ENCODE measurements around the gene KRTAP13-1.

The KRTAP13-1 gene, protein sequence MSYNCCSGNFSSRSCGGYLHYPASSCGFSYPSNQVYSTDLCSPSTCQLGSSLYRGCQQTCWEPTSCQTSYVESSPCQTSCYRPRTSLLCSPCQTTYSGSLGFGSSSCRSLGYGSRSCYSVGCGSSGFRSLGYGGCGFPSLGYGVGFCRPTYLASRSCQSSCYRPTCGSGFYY

DNA sequence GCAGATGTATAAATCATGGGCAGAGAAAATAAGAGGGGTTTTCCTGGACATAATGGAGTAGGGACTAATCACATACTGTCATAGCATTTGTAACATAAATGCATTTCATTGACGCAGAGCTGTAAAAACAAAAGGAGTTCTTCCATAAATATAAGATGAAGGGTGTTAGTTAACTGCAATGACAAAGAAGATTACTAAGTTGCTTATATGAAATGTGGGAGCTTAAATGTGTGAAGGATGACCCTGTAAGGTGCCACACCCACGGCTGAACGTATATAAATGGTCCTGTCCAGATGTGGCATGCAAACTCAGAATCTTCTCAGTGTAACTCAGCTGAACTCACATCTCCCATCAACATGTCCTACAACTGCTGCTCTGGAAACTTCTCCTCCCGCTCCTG, at the start of gene KRTAP13-1:
KRTAP13-1 (plus strand) TSS at position 301 of the 400 bp plus-strand sequence; CDS start at position 357, 56 bp downstream.
- DNase-seq (ENCODE audit: extremely low read depth in 1 of 2, low read depth in 1 of 2): no peak

DNA sequence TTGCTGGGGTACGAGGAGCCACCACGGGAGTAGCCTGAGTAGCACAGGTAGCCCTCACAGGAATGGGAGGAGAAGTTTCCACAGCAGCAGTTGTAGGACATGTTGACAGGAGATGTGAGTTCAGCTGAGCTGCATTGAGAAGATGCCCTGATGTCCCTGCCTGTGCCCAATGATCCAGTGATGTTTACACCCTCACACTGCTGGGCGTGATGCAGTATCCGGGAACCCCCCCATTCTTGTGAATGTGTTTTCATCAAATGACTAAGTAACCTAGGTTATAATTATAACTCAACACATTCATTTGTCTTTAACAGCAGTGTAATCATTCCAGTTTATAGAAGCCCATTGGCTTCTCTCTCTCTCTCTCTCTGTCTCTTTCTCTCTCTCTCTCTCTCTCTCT, 47.3 kb upstream of the KRTAP13-1 start, which contains the start of gene KRTAP23-1:
KRTAP23-1 (minus strand) TSS at position 101 of the 400 bp plus-strand sequence; CDS start at position 101, 0 bp downstream.
- no peak for DNase-seq (ENCODE audit: extremely low read depth in 1 of 2, low read depth in 1 of 2)

DNA sequence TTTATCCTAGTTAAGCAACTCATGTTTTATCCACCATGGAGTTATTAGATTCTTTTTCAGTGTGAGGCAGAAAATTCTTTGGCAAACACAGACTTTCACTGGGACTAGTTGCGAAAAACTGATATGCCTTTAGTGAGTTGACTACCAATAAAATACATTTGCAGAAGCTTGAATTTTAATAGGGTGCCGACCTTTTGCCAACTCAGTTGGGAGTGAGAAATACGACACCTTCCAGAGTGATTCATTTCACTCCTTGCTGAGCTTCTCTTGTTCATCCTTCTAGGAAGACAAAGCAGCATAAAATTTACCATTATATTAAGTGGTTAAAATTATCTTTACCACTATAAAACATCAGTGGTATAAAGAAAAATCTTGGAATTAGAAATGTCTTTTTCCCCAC, 46.3 kb upstream of the KRTAP13-1 start:
- no peak for DNase-seq (ENCODE audit: extremely low read depth in 1 of 2, low read depth in 1 of 2)

DNA sequence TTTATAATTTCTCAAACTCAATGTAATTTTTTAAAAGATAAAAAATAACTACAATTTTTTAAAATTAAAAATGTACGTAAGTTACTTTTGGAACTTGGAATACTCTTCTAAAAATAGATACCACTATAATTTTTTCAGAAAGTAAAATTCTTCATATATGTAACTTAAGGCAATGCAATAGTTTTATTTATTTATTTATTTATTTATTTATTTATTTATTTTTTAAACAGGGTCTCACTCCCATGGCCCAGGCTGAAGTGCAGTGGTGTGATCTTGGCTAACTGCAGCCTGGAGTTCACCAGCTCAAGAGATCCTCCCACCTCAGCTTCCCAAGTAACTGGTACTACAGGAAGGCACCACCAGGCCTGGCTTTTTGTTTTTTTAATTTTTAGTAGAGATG, 44.3 kb upstream of the KRTAP13-1 start:
- DNase-seq (ENCODE audit: extremely low read depth in 1 of 2, low read depth in 1 of 2): no peak

DNA sequence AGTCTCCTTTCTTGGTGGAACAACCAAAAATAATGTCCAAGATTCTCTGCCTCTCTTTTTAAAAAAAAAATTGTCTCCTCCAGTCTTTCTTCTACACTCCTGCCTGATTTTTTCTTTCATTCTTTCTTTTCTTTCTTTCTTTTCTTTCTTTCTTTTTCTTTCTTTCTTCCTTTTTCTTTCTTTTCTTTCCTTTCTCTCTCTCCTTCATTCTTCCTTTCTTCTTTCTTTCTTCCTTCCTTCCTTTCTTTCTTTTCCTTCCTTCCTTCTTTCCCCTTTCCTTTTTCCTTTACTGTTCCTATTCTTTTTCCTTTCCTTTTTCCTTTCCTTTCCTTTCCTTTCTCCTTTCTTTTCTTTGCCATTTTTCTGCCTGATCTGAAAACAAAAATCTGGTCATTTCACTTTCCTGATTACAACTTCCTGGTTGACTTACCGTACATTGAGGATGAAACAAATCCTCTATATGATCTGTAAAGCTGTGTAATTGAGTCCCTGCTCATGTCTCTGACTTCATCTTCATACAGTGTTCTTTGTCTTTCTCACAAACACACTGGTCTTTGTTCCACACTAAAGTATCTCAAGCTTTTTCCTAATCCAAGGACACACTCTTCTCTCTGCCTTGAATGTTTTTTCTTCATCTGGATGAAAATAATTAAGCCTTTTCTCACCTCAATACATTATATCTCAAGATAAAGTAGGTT, 41.4 kb upstream of the KRTAP13-1 start:
- no peak for DNase-seq (ENCODE audit: extremely low read depth in 1 of 2, low read depth in 1 of 2)

DNA sequence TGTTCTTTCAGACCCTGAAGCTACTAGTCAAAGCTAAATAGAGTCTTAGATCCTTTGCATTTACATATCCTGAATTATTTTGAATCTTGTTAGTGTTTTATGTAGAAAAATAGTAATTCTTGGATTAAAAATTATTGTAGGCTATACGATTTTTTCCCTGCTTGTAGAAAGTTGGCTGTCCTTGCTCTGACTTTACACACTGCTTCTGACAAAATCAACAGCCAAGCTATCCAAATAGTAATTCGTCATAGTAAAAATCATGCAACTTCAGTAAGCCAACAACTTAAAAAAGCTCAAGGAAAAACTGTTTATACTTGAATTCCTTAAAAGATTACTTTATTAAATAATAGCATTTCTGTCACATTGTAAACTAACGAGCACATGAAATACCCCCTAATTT, 39.9 kb upstream of the KRTAP13-1 start:
- DNase-seq (ENCODE audit: extremely low read depth in 1 of 2, low read depth in 1 of 2): no peak

DNA sequence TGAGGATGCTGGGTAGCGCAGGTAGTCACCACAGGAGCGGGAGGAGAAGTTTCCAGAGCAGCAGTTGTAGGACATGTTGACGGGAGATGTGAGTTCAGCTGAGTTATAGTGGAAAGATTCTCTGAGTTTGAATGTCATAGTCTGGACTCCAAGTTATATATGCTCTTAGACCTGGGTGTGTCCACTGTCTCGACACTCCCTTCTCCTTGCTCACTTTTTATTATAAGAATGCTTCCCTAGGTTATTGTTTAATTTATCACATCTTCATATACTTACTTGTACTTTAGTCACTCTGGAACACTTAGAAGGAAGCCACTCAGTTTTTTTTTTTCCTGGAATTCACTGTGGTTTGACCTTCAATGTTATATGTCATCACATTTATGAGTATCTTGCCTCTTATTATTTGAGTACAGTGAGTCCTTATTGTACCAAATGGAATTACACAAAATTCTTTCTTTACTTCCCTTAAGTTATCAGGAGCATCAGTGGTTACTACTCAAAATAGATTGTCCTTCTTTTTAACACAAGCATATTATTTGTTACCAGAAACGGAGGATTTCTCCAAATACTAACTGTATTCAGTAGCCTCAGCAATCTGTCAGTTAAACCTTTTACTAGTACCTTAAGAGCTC, 23.6 kb upstream of the KRTAP13-1 start, which contains the start of gene KRTAP13-2:
KRTAP13-2 (minus strand) TSS at position 133 of the 632 bp plus-strand sequence; CDS start at position 75, 58 bp downstream.
- no peak for DNase-seq (ENCODE audit: extremely low read depth in 1 of 2, low read depth in 1 of 2)

DNA sequence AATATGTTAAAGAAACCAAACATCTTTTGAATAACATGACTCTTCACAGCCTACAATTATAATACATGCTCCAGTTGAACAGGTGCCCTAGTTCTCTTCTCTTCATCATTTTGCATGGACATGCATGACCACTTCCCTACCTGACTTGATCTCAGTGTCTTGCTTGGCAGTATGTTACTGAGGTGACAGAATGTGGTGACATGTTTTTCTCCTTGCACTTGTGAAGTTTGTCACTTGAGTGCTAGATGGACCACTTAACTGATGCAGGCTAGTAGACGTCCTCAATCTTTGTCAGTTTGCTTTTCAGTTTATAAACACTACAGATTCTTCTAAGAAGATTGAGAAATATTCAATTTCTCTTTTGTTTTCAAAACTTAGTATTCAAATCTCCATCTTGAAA, 13.6 kb upstream of the KRTAP13-1 start:
- DNase-seq (ENCODE audit: extremely low read depth in 1 of 2, low read depth in 1 of 2): no peak

DNA sequence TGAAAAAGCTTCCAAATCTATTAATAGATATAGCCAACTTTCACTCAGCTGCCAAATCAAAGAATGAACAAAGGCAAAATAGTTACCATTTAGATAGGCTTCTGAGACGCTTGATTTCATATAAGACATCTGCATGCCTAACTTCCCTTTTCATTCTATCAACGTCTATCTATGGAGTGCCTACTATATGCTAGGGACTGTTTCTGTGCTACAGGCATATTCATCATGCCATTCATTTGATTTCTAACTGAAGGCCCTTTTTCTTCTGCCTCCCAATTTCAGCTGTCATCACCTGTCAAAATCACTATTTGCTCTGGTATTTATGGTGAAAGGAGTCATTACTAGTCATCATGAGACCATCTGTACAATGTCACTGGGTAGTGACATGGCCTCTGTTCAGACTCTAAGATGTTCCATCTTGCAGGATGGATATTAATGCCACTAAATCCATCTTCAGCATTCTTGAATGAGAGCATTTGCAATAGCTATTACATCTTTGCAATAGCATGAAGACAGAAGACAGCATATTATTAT, 4.3 kb upstream of the KRTAP13-1 start:
- no peak for DNase-seq (ENCODE audit: extremely low read depth in 1 of 2, low read depth in 1 of 2)

DNA sequence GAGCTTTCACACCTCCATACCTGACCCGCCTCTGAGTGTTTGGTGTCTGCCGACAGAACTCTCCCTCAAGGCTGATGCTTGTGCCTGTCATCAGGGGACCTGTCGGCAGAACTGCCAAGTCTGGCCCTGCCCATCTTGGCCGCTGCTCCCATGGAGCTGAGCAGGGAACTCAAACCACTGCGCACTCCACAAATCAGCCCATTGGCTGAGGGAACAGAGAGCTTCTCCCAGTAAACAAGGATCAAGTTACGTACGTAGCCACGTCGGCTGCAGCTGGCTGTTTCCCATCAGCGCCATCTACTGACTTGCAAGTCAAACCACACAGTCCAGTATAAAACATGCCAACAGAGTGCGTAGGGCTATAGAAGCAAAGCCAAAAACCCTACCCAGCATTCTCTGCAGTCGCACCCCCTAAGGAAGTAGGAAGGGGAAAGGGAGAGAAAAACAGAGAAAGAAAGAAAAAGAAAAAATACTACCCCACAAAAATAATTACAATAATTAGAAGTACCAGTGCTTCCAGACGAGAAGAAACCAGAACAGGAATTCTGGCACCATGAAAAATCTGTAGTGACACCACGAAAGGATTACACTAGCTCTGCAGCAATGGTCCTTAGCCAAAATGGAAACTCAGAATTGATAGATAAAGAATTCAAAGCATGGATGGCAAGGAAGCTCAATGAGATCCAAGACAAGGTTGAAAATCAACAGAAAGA, 13.1 kb downstream of the KRTAP13-1 start:
- DNase-seq (ENCODE audit: extremely low read depth in 1 of 2, low read depth in 1 of 2): no peak

DNA sequence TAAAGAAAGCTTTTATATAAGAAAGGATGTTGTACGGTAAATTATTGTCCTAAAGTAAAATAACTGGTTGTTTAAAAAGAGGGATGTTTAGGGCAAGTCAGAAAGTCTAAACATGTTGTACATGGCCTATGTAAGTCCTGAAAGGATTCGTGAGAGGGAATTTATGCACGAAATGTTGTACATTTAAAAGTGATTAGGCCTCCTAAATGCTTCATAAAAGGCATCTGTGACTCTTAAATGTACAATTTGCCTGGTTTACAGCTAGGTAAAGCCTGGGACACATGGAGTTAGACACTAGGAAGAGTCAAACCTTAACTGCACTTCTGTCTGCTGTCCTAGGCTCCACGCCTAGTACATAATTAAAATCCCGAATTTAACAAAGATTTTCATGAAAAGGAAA, 20.2 kb downstream of the KRTAP13-1 start:
- DNase-seq (ENCODE audit: extremely low read depth in 1 of 2, low read depth in 1 of 2): no peak

DNA sequence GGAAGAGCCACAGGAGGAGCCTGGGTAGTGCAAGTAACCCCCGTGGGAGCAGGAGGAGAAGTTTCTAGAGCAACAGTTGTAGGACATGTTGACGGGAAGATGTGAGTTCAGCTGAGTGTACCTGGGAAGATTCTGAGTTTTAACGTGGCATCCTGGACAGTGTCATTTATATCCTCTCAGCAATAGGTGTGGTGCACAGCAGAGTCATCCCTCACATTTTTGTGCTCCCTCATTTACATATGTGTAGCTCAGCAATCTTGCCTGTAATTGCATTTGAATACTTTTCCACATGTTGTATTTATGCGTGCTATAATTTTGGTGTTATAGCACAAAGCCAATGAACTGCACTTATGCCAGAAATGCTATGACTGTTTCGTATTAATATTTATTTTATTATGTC, 30.0 kb downstream of the KRTAP13-1 start, which contains the start of gene KRTAP13-3:
KRTAP13-3 (minus strand) TSS at position 101 of the 400 bp plus-strand sequence; CDS start at position 87, 14 bp downstream.
- DNase-seq (ENCODE audit: extremely low read depth in 1 of 2, low read depth in 1 of 2): no peak

DNA sequence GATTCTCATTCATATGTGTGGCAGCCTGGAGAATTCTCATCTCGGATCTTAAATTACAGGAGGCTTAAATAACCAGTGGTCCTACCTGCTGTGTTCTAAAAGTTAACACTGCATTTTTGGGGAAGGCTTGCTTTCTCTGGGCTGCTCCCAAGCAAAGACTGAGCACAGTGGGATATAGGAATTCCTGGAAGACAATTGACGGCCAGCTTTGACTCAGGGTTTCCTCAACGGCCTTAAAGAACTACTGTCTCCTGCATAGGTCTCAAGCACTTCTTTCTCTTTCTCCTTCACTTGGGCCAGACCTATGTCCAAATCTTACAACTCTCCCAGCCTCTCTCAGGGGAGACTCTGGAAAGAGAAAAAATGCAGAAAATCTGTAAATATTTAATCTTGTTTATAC, 30.9 kb downstream of the KRTAP13-1 start:
- no peak for DNase-seq (ENCODE audit: extremely low read depth in 1 of 2, low read depth in 1 of 2)

DNA sequence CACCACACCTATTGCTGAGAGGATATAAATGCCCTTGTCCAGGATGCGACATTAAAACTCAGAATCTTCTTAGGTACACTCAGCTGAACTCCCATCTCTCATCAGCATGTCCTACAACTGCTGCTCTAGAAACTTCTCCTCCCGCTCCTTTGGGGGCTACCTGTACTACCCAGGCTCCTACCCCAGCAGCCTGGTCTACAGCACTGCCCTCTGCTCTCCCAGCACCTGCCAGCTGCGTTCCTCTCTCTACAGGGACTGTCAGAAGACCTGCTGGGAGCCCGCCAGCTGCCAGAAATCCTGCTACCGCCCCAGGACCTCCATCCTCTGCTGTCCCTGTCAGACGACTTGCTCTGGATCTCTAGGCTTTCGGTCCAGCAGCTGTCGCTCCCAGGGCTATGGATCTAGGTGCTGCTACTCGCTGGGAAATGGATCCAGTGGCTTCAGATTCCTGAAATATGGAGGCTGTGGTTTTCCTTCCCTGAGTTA, 34.4 kb downstream of the KRTAP13-1 start, which contains the start of gene KRTAP13-4:
KRTAP13-4 (plus strand) TSS at position 51 of the 486 bp plus-strand sequence; CDS start at position 107, 56 bp downstream.
- no peak for DNase-seq (ENCODE audit: extremely low read depth in 1 of 2, low read depth in 1 of 2)

DNA sequence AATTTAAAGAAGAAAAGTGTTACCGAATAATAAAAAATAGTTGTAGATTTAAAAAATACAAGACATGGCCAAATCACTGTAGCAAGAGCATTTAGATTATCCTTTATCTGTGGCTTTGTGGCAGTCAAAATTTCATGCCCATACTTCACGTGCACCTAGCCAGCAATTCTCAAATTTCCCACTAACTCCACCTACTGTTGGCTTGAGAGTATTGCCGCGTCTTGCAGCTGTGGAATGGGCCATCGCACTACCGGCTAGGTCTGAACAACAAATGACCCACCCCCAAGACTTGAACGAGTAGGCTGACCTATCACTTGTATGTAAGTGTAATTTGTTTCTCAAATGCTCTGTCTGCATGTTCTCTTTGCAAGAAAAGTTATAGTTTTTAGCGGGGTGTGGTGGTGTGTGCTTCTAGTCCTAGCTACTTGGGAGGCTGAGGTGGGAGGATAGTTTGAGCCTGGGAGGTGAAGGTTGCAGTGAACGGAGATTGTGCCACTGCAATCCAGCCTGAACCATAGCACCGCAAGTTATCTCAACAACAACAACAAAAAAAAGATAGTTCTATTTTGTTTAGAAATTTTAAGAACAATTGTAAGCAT, 38.3 kb downstream of the KRTAP13-1 start:
- no peak for DNase-seq (ENCODE audit: extremely low read depth in 1 of 2, low read depth in 1 of 2)

DNA sequence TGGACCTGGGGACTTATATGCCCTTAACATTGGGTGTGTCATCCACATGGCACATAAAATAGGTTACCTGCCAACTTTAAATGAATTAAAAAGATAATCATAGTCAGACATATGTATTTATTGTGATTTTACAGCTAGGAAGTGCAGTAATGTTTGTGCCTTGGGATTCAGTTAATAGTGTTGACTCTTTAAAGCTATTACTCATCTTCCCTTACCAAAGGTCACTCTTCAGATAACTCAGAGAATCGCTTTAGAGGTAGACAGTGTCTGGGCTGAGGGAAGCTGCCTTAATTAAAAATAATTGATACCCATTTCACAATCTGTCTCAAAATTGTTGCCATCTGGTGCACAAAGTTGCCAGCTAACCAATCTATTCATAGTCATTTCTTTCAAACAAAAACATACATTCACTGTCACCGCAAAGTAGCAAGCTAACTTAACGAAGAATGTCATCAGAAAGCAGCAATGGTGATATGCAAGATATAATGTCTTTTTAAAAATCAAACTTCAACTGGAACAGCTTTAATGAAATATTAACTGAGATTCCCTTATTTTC, 41.3 kb downstream of the KRTAP13-1 start:
- DNase-seq (ENCODE audit: extremely low read depth in 1 of 2, low read depth in 1 of 2): no peak

DNA sequence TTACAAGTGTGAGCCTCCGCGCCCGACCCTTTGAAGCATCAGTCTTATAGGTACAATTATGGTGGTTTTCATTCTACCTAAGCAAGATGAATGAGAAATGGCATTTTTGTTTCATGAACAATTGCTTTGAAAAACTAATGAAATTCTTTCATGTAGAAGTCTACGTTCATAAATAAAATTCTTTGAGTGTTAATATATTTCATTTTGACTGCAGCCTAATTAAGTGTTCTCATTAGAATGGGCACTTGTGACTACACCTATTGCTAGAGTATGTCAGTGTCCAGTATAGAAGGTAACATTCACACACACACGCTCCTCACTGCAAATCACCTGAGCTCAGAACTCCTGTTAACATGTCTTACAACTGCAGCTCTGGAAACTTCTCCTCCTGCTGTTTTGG, 44.1 kb downstream of the KRTAP13-1 start, which contains the start of gene KRTAP15-1:
KRTAP15-1 (plus strand) TSS at position 301 of the 400 bp plus-strand sequence; CDS start at position 354, 53 bp downstream.
- no peak for DNase-seq (ENCODE audit: extremely low read depth in 1 of 2, low read depth in 1 of 2)

DNA sequence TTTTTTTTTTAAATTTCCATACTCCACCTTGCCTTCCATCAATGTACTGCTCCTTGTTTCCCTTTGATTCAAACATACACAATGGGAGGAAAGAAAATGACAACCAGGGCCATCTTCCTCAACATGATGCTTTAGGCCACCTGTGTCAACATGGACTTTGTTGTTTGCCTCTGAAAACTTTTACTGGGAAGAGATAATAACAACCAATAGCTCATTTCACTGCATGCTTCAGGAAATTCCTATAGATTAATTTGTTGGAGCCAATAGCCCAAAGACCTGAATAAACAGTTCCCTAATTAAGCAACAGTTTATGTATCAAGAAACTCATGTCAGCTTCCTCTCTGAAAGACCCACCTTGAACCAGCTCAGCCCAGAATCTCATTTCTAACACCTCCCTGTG, 47.4 kb downstream of the KRTAP13-1 start:
- DNase-seq (ENCODE audit: extremely low read depth in 1 of 2, low read depth in 1 of 2): no peak

DNA sequence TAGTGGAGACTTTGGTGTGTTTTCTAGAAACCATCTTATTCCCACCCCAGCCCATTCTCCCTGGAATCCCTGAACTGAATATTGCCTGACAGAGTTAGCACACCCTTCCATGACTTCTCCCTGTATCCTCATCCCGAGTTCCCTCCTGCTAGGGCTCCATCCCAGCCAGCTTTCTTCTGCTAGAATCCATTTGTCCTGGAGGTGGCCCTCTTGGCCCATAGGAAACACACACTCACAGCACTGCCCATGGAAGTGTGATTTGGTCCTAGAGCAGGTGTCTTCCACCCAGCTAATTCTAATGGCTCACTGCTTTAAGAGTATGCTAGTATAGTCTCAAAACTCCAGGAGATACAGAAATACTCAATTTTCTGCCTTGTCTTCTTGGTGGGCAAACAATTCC, 48.4 kb downstream of the KRTAP13-1 start:
- DNase-seq (ENCODE audit: extremely low read depth in 1 of 2, low read depth in 1 of 2): no peak

Measured in activated CD8-positive, alpha-beta memory T cell treated with anti-CD3 and anti-CD28 coated beads for 1 hour (primary cell).